Activated effector memory CD4-positive, alpha-beta T cell treated with Interleukin-2 at 50 U/mL for 16 hours (primary cell): ENCODE data around the gene LRRC10B.

Experiments
- DNase-seq: peaks from one replicate; pipeline ENCODE4 v3.0.0-alpha.2; 2020

Gene LRRC10B

GRCh38 chr11:61549662-61550568 is 41.4 kb downstream of the LRRC10B start:
- DNase-seq = no peak

- DNase-seq = no peak
Observed at GRCh38 chr11:61550665-61551227, 42.2 kb downstream of the LRRC10B start.

DNA sequence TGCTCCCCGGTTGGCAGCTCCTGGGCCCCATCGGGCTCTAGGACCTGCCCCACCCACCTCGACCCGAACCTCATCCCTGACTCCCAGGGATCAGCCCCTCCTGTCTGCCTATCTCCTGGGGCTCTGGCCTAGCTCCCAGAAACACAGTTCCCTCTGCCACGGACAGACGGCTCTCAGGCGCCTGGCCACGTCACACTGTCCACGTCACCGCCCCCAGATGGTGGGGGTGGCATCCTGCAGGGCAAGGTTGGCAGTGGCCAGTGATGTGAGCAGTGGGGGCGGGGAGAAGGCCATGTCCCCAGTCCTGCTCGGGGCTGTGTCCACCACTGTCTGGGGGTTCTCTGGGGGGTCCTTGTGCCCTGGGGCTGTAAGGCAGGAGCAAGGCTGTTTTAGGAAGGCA is 43.1 kb downstream of the LRRC10B start:
- no peak for DNase-seq

DNA sequence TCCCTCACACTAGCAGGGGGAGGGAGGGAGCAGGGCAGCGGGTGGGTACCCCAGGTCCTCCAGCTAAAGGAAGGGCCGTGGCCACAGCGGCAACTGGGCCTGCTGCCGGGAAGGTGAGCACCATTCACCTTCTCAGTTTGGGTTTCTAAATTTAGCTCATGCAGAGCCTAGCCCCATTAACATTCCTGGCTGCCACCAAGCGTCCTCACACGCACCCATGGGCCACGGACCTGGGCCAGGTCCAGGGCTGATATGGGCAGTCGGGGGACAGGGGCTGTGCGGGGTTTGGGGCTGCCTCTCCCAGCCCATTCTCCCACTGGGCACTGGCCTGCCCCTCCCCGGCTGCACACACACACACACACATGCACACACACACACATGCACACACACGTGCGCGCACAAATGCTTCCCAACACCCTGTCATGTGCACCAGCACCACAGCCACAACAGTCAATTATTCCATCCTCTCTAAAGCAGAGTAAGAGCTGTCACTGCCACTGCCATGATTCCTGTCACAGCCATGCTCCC is 43.6 kb downstream of the LRRC10B start:
- no peak for DNase-seq

DNA sequence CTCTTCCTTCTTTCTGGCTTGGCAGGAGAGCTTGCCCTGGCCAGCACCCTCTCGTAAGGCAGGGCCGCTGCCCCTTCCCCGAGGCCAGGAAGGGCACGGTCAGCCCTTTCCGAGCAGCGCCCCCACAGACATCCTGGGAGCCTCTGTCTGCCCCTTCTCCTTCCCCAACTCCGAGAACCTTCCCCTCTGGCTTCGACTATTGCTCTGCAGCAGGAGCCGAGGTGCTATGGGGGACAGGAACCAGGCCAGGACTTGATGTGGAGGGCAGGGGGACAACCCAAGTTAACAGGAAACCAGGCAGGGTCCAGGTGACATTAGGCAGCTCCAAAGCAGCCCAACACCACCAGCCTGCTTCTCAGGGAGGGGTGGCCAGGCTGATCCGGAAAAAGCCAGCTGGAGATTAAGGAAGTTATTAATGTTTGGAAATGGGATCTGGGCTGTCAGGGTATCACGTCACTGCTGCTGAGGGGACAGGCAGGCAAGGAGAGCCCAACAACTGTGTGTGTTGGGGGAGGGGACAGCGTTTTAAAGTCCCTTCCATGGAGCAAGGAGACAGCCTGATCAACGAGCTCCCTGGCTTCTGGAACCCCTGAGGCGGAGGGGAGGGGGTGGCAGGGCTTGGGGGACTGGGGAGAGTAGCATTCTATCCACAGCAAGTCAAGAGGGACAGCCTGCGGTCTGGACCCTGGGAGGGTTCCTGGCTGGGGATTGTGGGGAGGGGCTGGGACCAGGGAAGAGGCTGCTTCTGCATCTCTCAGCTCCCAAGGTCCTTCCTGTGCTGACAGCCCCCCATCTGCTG is 45.0 kb downstream of the LRRC10B start:
- DNase-seq = no peak

DNA sequence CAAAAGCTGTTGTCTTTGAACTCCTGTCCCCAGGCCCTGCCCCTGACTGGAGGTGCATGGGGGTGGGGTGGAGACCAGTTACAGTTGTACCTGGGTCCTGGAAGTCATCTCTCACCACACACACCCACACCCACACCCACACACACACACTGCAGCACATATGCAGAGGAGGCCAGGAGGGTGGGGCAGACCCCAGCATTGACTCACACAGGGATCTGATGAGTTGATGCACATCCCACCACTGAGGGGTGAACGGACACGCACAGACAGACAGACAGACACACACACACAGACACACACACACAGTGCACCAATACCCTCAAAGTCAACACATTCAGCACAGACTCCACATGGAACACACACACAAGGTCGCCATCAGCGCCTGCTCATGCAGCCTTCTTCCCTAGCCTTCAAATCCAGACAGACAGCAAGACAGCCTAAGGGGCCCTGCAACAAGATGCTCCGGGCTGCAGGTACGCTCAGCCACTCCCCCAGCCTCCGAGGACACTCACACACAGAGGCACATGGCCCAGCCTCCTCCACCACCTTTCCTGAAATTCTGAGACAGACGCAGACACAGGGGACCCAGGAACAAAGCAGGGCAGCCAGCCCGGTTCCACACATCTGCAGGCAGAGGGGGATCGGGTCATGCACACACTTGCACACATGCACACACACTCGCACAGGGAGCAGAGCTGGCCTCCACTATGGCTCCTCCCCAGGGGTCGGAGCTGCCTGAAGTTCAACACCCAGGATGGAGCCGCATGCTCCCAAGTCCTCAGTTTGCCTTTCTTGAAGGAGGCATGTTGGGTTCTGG is 45.8 kb downstream of the LRRC10B start:
- DNase-seq = no peak

- DNase-seq = no peak
Observed at GRCh38 chr11:61555051-61555969, 46.8 kb downstream of the LRRC10B start.

- DNase-seq = no peak
Observed at GRCh38 chr11:61555978-61556377, 47.4 kb downstream of the LRRC10B start.

GRCh38 chr11:61556621-61557020 is 48.1 kb downstream of the LRRC10B start:
- DNase-seq = no peak
